ENCODE measurements around the gene CHD5. TPM values are rescaled to one million over a fixed set of nuclear protein-coding genes. Genes with fewer than 3 reads are reported as not detected.

CHD5 gene
- total RNA-seq, 4 donors from 2014 or later = 5.5 to 16.9 (median 12.0) TPM

DNA sequence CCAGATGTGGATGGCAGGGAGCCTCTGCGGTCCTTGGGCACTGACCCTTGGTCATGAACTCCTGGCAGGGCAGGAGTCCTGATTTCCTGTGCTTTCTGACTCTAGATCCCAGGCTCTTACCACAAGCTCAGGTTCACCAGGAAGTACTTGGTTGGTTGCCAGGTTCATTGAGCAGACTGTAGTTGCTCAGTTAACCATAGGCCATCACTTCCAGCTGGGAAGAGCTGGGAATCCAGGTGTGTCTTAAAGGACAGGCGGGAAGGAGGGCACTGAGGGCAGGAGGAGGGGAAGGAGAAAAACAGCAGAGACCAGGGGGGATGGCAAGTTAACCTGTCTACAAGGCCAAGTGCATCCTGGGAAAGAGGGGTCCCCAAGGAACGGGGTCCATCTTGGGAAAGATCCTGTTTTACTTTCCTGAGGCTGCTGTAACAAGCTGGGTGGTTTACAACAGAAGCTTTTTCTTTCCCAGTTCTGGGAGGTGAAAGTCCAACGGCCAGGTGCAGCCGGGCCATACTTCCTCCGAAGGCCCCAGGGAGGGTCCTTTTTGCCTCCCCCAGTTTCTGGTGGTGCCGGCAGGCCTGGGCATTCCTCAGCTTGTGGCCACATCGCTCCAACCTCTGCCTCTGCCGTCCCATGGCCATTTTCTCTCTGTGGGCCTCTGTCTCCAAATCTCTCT is 122.8 kb downstream of the CHD5 start:
- no peak for DNase-seq (ENCODE audit: extremely low spot score)

DNA sequence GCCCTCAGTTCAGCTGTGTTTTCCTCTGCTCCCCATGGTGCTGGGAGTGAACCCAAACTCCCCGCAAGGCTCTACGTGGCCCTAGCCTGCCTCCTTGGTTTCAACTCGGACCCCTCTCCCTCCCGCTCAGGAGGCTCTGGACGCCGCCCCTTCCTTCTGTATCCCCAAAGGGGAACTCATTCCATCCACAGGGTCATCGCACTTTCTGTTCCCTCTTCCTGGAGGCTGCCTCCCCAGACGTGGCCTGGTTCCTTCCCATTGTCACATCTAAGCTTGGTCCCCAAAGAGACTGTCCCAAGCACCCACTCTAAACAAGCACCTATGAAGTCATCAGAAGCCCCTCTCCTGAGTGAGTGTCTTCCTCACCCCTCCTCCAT is 123.6 kb downstream of the CHD5 start:
- TF ChIP-seq EP300 (IDR thresholded peaks at IDR 0.05) = no peak
- TF ChIP-seq, protein P1, sequence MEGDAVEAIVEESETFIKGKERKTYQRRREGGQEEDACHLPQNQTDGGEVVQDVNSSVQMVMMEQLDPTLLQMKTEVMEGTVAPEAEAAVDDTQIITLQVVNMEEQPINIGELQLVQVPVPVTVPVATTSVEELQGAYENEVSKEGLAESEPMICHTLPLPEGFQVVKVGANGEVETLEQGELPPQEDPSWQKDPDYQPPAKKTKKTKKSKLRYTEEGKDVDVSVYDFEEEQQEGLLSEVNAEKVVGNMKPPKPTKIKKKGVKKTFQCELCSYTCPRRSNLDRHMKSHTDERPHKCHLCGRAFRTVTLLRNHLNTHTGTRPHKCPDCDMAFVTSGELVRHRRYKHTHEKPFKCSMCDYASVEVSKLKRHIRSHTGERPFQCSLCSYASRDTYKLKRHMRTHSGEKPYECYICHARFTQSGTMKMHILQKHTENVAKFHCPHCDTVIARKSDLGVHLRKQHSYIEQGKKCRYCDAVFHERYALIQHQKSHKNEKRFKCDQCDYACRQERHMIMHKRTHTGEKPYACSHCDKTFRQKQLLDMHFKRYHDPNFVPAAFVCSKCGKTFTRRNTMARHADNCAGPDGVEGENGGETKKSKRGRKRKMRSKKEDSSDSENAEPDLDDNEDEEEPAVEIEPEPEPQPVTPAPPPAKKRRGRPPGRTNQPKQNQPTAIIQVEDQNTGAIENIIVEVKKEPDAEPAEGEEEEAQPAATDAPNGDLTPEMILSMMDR (IDR thresholded peaks at IDR 0.05) = no peak
- TF ChIP-seq POLR2AphosphoS5 (IDR thresholded peaks at IDR 0.05) = no peak
- TF ChIP-seq POLR2A (IDR thresholded peaks at IDR 0.05; ENCODE audit: low read depth) = no peak
- no peak overlapping the region for H3K4me3 ChIP-seq
- peaks cover 11 to 27% (median 19%) of the 10 kb centered on the region in 4 donors for H3K4me1 ChIP-seq
- no peaks in the 10 kb centered on the region for H3K9me3 ChIP-seq
- WGBS = 58% methylated on average over 8 of the region's 8 CpGs
- peaks cover 0 to 10% (median 0%) of the 10 kb centered on the region in 4 donors for H3K27me3 ChIP-seq
- H3K27ac ChIP-seq (replicated peaks in 1 of 4) = no peak overlapping the region
- H3K36me3 ChIP-seq = peaks cover 0 to 7% (median 0%) of the 10 kb centered on the region in 4 donors
- intact Hi-C loops (cut with DNase I) = loop anchor here (10.0 kb wide), 1 partner anchor 288 kb away; no protein-coding TSS in a partner anchor
- no peak for DNase-seq (ENCODE audit: extremely low spot score)

More for the DNA sequence above, 122.8 kb downstream of the CHD5 start:
- Histone ChIP-seq H3K9me3 (no peaks in the 10 kb centered on the region), H3K4me1 (peaks cover 11 to 27% (median 19%) of the 10 kb centered on the region in 4 donors), H3K4me3 (no peak overlapping the region), H3K27me3 (peaks cover 0 to 10% (median 0%) of the 10 kb centered on the region in 4 donors), H3K27ac (replicated peaks in 1 of 4) (no peak overlapping the region), H3K36me3 (peaks cover 0 to 7% (median 0%) of the 10 kb centered on the region in 4 donors)
- WGBS = 94% methylated on average over 9 of the region's 9 CpGs
- intact Hi-C loops (cut with DNase I) = loop anchor here (10.0 kb wide), 1 partner anchor 287 kb away; no protein-coding TSS in a partner anchor
- TF ChIP-seq POLR2AphosphoS5 (IDR thresholded peaks at IDR 0.05) (no peak), POLR2A (IDR thresholded peaks at IDR 0.05; ENCODE audit: low read depth) (no peak), EP300 (IDR thresholded peaks at IDR 0.05) (no peak)
- TF ChIP-seq, protein P1 (IDR thresholded peaks at IDR 0.05) = no peak

DNA sequence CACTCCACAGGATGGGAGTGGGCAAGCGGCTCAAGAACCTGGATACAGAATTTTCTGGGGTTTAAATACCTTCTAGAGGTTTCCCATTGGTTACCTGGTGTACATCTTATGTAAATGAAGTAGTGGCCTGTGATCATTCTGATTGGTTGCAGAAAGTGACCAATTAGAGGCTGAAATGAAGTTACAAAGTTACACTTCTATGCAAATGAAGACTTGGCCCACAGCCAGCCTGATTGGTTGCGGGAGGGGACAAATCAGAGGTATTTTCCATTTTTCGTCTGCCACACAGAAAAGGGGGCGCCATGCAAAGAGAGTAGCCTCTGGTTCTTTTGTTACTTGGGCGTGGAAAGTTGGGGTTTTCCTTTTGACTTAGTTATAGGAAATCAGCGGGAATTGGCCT is 125.5 kb downstream of the CHD5 start:
- Histone ChIP-seq H3K27ac (replicated peaks in 1 of 4) (no peak overlapping the region), H3K4me3 (no peak overlapping the region), H3K9me3 (no peaks in the 10 kb centered on the region), H3K36me3 (no peaks in the 10 kb centered on the region), H3K4me1 (peaks cover 11 to 27% (median 19%) of the 10 kb centered on the region in 4 donors), H3K27me3 (peaks cover 0 to 10% (median 0%) of the 10 kb centered on the region in 4 donors)
- intact Hi-C loops (cut with DNase I) = loop anchor here (10.0 kb wide), 1 partner anchor 290 kb away; no protein-coding TSS in a partner anchor
- TF ChIP-seq EP300 (IDR thresholded peaks at IDR 0.05) = no peak
- TF ChIP-seq, protein P1 (IDR thresholded peaks at IDR 0.05) = no peak
- no peak for TF ChIP-seq POLR2AphosphoS5 (IDR thresholded peaks at IDR 0.05)
- no peak for TF ChIP-seq POLR2A (IDR thresholded peaks at IDR 0.05; ENCODE audit: low read depth)
- WGBS = 88% methylated on average over 6 of the region's 6 CpGs
- no peak for DNase-seq (ENCODE audit: extremely low spot score)

DNA sequence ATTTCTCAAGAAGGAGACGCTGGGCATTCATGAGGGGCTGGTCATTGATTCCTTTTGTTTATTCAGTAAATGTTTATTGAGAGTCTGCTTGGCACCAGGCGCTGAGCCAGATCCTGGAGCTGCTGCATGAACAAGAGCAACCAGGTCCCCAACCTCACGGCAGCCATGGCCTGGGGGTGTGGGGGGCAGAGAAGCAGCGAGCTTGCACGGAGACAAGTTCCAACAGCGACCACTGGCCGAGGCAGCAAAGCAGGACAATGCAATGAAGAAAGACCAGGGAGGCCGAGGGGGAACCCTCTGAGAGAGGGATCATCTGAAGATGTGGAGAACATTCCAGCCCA is 126.9 kb downstream of the CHD5 start:
- intact Hi-C loops (cut with DNase I) = loop anchor here (2.0 to 10.0 kb wide), 2 partner anchors 192 to 292 kb away; partner anchors contain the start of gene HES3
- TF ChIP-seq EP300 (IDR thresholded peaks at IDR 0.05) (no peak), POLR2AphosphoS5 (IDR thresholded peaks at IDR 0.05) (no peak), POLR2A (IDR thresholded peaks at IDR 0.05; ENCODE audit: low read depth) (no peak)
- TF ChIP-seq, protein P1 (IDR thresholded peaks at IDR 0.05) = no peak
- no peaks in the 10 kb centered on the region for H3K9me3 ChIP-seq

More for the DNA sequence above, 126.9 kb downstream of the CHD5 start:
- H3K27me3 ChIP-seq = peaks cover 0 to 3% (median 0%) of the 10 kb centered on the region in 4 donors
- no peak overlapping the region for H3K4me3 ChIP-seq
- peaks cover 3 to 17% (median 9%) of the 10 kb centered on the region in 4 donors for H3K4me1 ChIP-seq
- DNase-seq (ENCODE audit: extremely low spot score) = no peak
- no peaks in the 10 kb centered on the region for H3K36me3 ChIP-seq
- H3K27ac ChIP-seq (replicated peaks in 1 of 4) = no peak overlapping the region
- WGBS = 39% methylated on average over 8 of the region's 8 CpGs

All from esophagus muscularis mucosa (tissue), 4 donors.